Liver (tissue), 9 donors: Measurements from ENCODE around the gene NAV2. TPM values are rescaled to one million over a fixed set of nuclear protein-coding genes. Genes with fewer than 3 reads are reported as not detected.

Experiments
- DNase-seq: peaks from one replicate; pipeline ENCODE4 v3.0.0-alpha.2; 2017; ENCODE audit warnings: low spot score
- H3K27ac ChIP-seq, 2 donors: one replicate each; pipeline ENCODE4 v1.7.0; 2013; ENCODE audit warnings: inconsistent platforms in 2 of 2, low read length in 2 of 2, control low read depth in 1 of 2, low read depth in 1 of 2, mild to moderate bottlenecking in 1 of 2
- H3K27me3 ChIP-seq, 4 donors: one replicate each; pipeline versions ENCODE4 v1.6.1 to v1.7.0; 2013; ENCODE audit warnings: low read length in 3 of 4, inconsistent platforms in 1 of 4, mild to moderate bottlenecking in 1 of 4, moderate library complexity in 1 of 4; ENCODE audit not compliant: control insufficient read depth in 4 of 4, insufficient read depth in 4 of 4
- H3K36me3 ChIP-seq, 4 donors: one replicate each; pipeline versions ENCODE4 v1.6.1 to v1.7.0; 2013; ENCODE audit warnings: low read length in 3 of 4, mild to moderate bottlenecking in 3 of 4, low read depth in 1 of 4, moderate library complexity in 1 of 4; ENCODE audit not compliant: control insufficient read depth in 4 of 4, insufficient read depth in 3 of 4
- H3K4me1 ChIP-seq, 4 donors: one replicate each; pipeline versions ENCODE4 v1.6.1 to v1.7.0; 2013; ENCODE audit warnings: low read length in 3 of 4, mild to moderate bottlenecking in 3 of 4, moderate library complexity in 1 of 4; ENCODE audit not compliant: control insufficient read depth in 4 of 4, insufficient read depth in 4 of 4
- H3K4me3 ChIP-seq, 3 donors: one replicate each; pipeline versions ENCODE4 v1.6.1 to v1.7.0; 2013; ENCODE audit warnings: low read length in 3 of 3, control low read depth in 1 of 3, low read depth in 1 of 3, mild to moderate bottlenecking in 1 of 3
- H3K9ac ChIP-seq, 2 donors: one replicate each; pipeline ENCODE4 v1.7.0; 2013; ENCODE audit warnings: low read length in 2 of 2, mild to moderate bottlenecking in 2 of 2, moderate library complexity in 2 of 2, control low read depth in 1 of 2, low read depth in 1 of 2
- H3K9me3 ChIP-seq, 4 donors: one replicate each; pipeline versions ENCODE4 v1.6.1 to v1.7.0; 2013; ENCODE audit warnings: low read length in 3 of 4; ENCODE audit not compliant: control insufficient read depth in 4 of 4
- ATF3 ChIP-seq: IDR thresholded peaks from 2 replicates; pipeline ENCODE4 v1.6.1; 2016; ENCODE audit warnings: antibody characterized with exemption
- CTCF ChIP-seq: fragments of 150-350 bp; IDR thresholded peaks from 2 replicates; pipeline ENCODE4 v1.5.1; 2017; ENCODE audit warnings: improper control_type of control experiment, low read depth, low read length; ENCODE audit not compliant: missing input control
- EGR1 ChIP-seq, 2 donors: IDR thresholded peaks; 2 replicates each; pipeline ENCODE4 v1.6.1; 2016 to 2018; ENCODE audit warnings: antibody characterized with exemption in 2 of 2, low read depth in 2 of 2
- FOXA1 ChIP-seq: IDR thresholded peaks from 2 replicates; pipeline ENCODE4 v1.6.1; 2016; ENCODE audit warnings: antibody characterized with exemption
- FOXA2 ChIP-seq: IDR thresholded peaks from 2 replicates; pipeline ENCODE4 v1.6.1; 2016; ENCODE audit warnings: antibody characterized with exemption
- GABPA ChIP-seq, 2 donors: IDR thresholded peaks in 1 of 2; conservative IDR thresholded peaks in 1 of 2; 2 replicates each; pipeline ENCODE4 v1.6.1; 2016; ENCODE audit warnings: antibody characterized with exemption in 2 of 2, mild to moderate bottlenecking in 1 of 2, moderate library complexity in 1 of 2
- HNF4A ChIP-seq, 2 donors: conservative IDR thresholded peaks; 2 replicates each; pipeline ENCODE4 v1.6.1; 2016; ENCODE audit warnings: antibody characterized with exemption in 2 of 2, mild to moderate bottlenecking in 2 of 2
- HNF4G ChIP-seq: IDR thresholded peaks from 2 replicates; pipeline ENCODE4 v1.6.1; 2016; ENCODE audit warnings: antibody characterized with exemption
- JUND ChIP-seq, 2 donors: IDR thresholded peaks; 2 replicates each; pipeline ENCODE4 v1.6.1; 2016; ENCODE audit warnings: antibody characterized with exemption in 2 of 2
- MAX ChIP-seq: IDR thresholded peaks from 2 replicates; pipeline ENCODE4 v1.6.1; 2016; ENCODE audit warnings: antibody characterized with exemption
- NR2F2 ChIP-seq: IDR thresholded peaks from 2 replicates; pipeline ENCODE4 v1.6.1; 2016; ENCODE audit warnings: antibody characterized with exemption
- RAD21 ChIP-seq, 2 donors: IDR thresholded peaks; 2 replicates each; pipeline ENCODE4 v1.6.1; 2016; ENCODE audit warnings: antibody characterized with exemption in 2 of 2, mild to moderate bottlenecking in 2 of 2
- REST ChIP-seq: IDR thresholded peaks from 2 replicates; pipeline ENCODE4 v1.6.1; 2016; ENCODE audit warnings: antibody characterized with exemption, mild to moderate bottlenecking
- RXRA ChIP-seq, 2 donors: IDR thresholded peaks; 2 replicates each; pipeline ENCODE4 v1.6.1; 2017 to 2018; ENCODE audit warnings: antibody characterized with exemption in 2 of 2, mild to moderate bottlenecking in 1 of 2
- SP1 ChIP-seq: IDR thresholded peaks from 2 replicates; pipeline ENCODE4 v1.6.1; 2018; ENCODE audit warnings: antibody characterized with exemption, mild to moderate bottlenecking
- TAF1 ChIP-seq: conservative IDR thresholded peaks from 2 replicates; pipeline ENCODE4 v1.6.1; 2016; ENCODE audit warnings: antibody characterized with exemption, mild to moderate bottlenecking
- YY1 ChIP-seq: IDR thresholded peaks from 2 replicates; pipeline ENCODE4 v1.6.1; 2016; ENCODE audit warnings: antibody characterized with exemption, mild to moderate bottlenecking
- ZBTB33 ChIP-seq: IDR thresholded peaks from 2 replicates; pipeline ENCODE4 v1.6.1; 2016; ENCODE audit warnings: antibody characterized with exemption
- WGBS: extraction: QIAGEN DNeasy Blood & Tissue Kit; methylation state at CpG from one replicate; pipeline ENCODE4 v1.1.7; 2013; 5-methylcytosine and 5-hydroxymethylcytosine counted together
- polyA plus RNA-seq, 2 donors: library from polyadenylated mRNA; stranded (reverse) in 1 of 2; unstranded in 1 of 2; fragments of 200-250 nt in 1 of 2; fragments of >200 nt in 1 of 2; fragmentation: Nextera tagmentation in 1 of 2; extraction: Ambion mirVana in 1 of 2; gene quantifications; one replicate each; pipeline versions ENCODE4 v1.2.1 to v1.2.3, GENCODE V29; 2013 to 2015
- total RNA-seq, 2 donors: library from RNA; depleted of rRNA; stranded (reverse); fragments of >200 nt; gene quantifications; one replicate each; pipeline ENCODE4 v1.2.3, GENCODE V29; 2014
- donor health status: healthy.
- donor health status: healthy.
- donor health status: healthy.
- donor health status: healthy.
- donor health status: healthy.

NAV2 gene
- total and polyA plus RNA-seq, 4 donors = 6.3 to 20.5 (median 11.6) TPM

- no peaks in the 10 kb centered on the region for H3K9me3 ChIP-seq
- 82% methylated on average over 5 of the region's 5 CpGs for WGBS
- H3K9ac ChIP-seq = no peak overlapping the region
- H3K27ac ChIP-seq = no peak overlapping the region
- H3K4me1 ChIP-seq = peaks cover 0 to 4% (median under 1%) of the 10 kb centered on the region in 4 donors
- TF ChIP-seq ZBTB33 = no peak
- no peak for TF ChIP-seq REST
- TF ChIP-seq SP1 = no peak
- no peak for TF ChIP-seq FOXA1
- no peak for TF ChIP-seq TAF1
- no peak for TF ChIP-seq YY1
- TF ChIP-seq RAD21 (IDR thresholded peaks at IDR 0.05) = no peak
- no peak for TF ChIP-seq MAX
- no peak for TF ChIP-seq ATF3
- TF ChIP-seq HNF4A (conservative IDR thresholded peaks at IDR 0.05) = no peak
- TF ChIP-seq CTCF = no peak
- TF ChIP-seq RXRA (IDR thresholded peaks at IDR 0.05) = no peak
- TF ChIP-seq GABPA (IDR thresholded peaks at IDR 0.05 in 1 of 2, conservative IDR thresholded peaks at IDR 0.05 in 1 of 2) = no peak
- no peak for TF ChIP-seq NR2F2
- no peak for TF ChIP-seq EGR1 (IDR thresholded peaks at IDR 0.05; ENCODE audit: low read depth in 2 of 2)
- no peak for TF ChIP-seq JUND (IDR thresholded peaks at IDR 0.05)
- no peak for TF ChIP-seq HNF4G
- no peak for TF ChIP-seq FOXA2
- no peak for DNase-seq
- no peak overlapping the region for H3K4me3 ChIP-seq
- H3K27me3 ChIP-seq = no peaks in the 10 kb centered on the region
- H3K36me3 ChIP-seq = no peaks in the 10 kb centered on the region
Measured at GRCh38 chr11:19767627-19768151, 55.1 kb downstream of the NAV2 start.
